ENCODE results near the gene NCKAP1. TPM values are rescaled to one million over a fixed set of nuclear protein-coding genes. Genes with fewer than 3 reads are reported as not detected.

Gene NCKAP1
- total and polyA plus RNA-seq, 10 of the 15 experiments (the other 5 are each of a cell fraction or from before 2014, with no cell fraction given): 0.11 to 1.5 (median 0.52) TPM

DNA sequence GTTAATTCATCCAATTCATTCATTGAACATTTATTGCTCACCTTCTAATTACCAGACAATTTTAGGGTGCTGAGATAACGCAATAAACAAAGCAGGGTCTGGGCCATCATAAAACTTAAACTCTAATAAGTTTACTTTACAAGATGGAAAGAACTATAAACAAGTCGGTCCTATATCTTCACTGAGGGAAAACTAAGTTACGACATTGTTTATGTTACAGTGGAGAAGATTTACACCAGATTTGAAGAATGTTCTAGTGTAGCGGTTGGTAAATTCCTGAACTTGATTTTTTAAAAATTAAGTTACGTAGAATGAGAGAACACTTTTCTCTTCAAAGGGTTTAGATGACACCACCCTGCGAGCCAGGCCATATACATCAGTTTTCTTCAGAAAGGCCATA, 151.2 kb downstream of the NCKAP1 start (continued):
- TF ChIP-seq IKZF2 (IDR thresholded peaks at IDR 0.05): no peak

DNA sequence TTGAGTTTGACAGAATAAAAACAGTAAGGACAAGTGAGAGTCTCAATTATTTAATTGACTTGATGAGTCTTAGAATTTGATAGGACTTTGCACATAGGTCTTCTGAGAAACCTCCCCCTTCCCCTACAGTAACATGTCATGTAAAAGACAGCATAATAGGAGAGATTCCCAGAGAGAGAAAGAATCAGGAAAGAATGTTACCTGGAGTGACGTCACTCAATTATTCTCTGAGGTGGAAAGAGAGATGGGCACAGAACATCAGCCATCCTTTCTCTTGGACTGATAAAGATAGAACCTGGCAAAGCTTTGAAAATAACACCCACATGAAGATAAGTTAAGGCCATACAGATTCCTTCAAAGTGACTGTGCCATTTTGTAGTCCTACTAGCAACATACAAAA, 152.5 kb downstream of the NCKAP1 start:
- intact Hi-C loops (cut with micrococcal nuclease; ENCODE audit: unreplicated experiment) (no loop called here), in situ Hi-C loops (cut with MboI) (no loop called here)
- H3K36me3 ChIP-seq (ENCODE audit: control insufficient read depth in 2 of 2, insufficient read depth in 2 of 2, low read length in 1 of 2): no peaks in the 10 kb centered on the region
- DNase-seq (ENCODE audit: low read depth, low spot score) (no peak), FAIRE-seq (no peak), ATAC-seq (no peak)
- WGBS (ENCODE audit: insufficient coverage, insufficient replicate concordance, low lambda C conversion rate, missing lambda C conversion rate): 46% methylated on average over 1 of the region's 1 CpG
- H3K27ac ChIP-seq (ENCODE audit: control insufficient read depth, insufficient read depth): no peak overlapping the region
- ChIA-PET POLR2A (no interaction called here), CTCF (no interaction called here), SMC1A (ENCODE audit: uncharacterized antibody, unreplicated experiment) (no interaction called here), RAD21 (ENCODE audit: unreplicated experiment) (no interaction called here)
- no peaks in the 10 kb centered on the region for H3K79me2 ChIP-seq (ENCODE audit: control insufficient read depth, insufficient read depth, low read length)
- no peak overlapping the region for H3K4me3 ChIP-seq
- no peaks in the 10 kb centered on the region for H3K27me3 ChIP-seq (replicated peaks in 1 of 2; ENCODE audit: control insufficient read depth in 2 of 2, insufficient read depth in 2 of 2, low read length in 1 of 2)
- H4K20me1 ChIP-seq (ENCODE audit: control insufficient read depth, insufficient read depth): no peaks in the 10 kb centered on the region
- no peaks in the 10 kb centered on the region for H3K4me1 ChIP-seq (ENCODE audit: control insufficient read depth, insufficient read depth, low read length)
- no peak overlapping the region for H3K9ac ChIP-seq (ENCODE audit: control insufficient read depth, insufficient read depth, low read length)
- TF ChIP-seq, protein P1, sequence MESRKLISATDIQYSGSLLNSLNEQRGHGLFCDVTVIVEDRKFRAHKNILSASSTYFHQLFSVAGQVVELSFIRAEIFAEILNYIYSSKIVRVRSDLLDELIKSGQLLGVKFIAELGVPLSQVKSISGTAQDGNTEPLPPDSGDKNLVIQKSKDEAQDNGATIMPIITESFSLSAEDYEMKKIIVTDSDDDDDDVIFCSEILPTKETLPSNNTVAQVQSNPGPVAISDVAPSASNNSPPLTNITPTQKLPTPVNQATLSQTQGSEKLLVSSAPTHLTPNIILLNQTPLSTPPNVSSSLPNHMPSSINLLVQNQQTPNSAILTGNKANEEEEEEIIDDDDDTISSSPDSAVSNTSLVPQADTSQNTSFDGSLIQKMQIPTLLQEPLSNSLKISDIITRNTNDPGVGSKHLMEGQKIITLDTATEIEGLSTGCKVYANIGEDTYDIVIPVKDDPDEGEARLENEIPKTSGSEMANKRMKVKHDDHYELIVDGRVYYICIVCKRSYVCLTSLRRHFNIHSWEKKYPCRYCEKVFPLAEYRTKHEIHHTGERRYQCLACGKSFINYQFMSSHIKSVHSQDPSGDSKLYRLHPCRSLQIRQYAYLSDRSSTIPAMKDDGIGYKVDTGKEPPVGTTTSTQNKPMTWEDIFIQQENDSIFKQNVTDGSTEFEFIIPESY (IDR thresholded peaks at IDR 0.05): no peak
- TF ChIP-seq, protein P2, sequence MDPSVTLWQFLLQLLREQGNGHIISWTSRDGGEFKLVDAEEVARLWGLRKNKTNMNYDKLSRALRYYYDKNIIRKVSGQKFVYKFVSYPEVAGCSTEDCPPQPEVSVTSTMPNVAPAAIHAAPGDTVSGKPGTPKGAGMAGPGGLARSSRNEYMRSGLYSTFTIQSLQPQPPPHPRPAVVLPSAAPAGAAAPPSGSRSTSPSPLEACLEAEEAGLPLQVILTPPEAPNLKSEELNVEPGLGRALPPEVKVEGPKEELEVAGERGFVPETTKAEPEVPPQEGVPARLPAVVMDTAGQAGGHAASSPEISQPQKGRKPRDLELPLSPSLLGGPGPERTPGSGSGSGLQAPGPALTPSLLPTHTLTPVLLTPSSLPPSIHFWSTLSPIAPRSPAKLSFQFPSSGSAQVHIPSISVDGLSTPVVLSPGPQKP (IDR thresholded peaks at IDR 0.05; ENCODE audit: low read depth, low read length): no peak
- TF ChIP-seq CBFB (IDR thresholded peaks at IDR 0.05; ENCODE audit: low read depth) (no peak), SMAD5 (IDR thresholded peaks at IDR 0.05; ENCODE audit: low read depth) (no peak), ATF7 (IDR thresholded peaks at IDR 0.05; ENCODE audit: low read depth) (no peak)
- TF ChIP-seq, protein P3, sequence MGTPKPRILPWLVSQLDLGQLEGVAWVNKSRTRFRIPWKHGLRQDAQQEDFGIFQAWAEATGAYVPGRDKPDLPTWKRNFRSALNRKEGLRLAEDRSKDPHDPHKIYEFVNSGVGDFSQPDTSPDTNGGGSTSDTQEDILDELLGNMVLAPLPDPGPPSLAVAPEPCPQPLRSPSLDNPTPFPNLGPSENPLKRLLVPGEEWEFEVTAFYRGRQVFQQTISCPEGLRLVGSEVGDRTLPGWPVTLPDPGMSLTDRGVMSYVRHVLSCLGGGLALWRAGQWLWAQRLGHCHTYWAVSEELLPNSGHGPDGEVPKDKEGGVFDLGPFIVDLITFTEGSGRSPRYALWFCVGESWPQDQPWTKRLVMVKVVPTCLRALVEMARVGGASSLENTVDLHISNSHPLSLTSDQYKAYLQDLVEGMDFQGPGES (IDR thresholded peaks at IDR 0.05): no peak
- no peaks in the 10 kb centered on the region for H3K9me3 ChIP-seq (replicated peaks; ENCODE audit: control insufficient read depth, insufficient read depth, low read length)
- no TSS peak for BruUV-seq (replicated peaks)
- H3K4me2 ChIP-seq (ENCODE audit: control insufficient read depth, insufficient read depth): no peak overlapping the region
- H2AFZ ChIP-seq (ENCODE audit: control insufficient read depth, low read depth, low read length): no peak overlapping the region
